ENCODE measurements around the gene DAZAP1. TPM values are rescaled to one million over a fixed set of nuclear protein-coding genes. Genes with fewer than 3 reads are reported as not detected.

DAZAP1 gene
- total RNA-seq, 2 donors from 2014 or later, result 233 to 282 TPM

DNA sequence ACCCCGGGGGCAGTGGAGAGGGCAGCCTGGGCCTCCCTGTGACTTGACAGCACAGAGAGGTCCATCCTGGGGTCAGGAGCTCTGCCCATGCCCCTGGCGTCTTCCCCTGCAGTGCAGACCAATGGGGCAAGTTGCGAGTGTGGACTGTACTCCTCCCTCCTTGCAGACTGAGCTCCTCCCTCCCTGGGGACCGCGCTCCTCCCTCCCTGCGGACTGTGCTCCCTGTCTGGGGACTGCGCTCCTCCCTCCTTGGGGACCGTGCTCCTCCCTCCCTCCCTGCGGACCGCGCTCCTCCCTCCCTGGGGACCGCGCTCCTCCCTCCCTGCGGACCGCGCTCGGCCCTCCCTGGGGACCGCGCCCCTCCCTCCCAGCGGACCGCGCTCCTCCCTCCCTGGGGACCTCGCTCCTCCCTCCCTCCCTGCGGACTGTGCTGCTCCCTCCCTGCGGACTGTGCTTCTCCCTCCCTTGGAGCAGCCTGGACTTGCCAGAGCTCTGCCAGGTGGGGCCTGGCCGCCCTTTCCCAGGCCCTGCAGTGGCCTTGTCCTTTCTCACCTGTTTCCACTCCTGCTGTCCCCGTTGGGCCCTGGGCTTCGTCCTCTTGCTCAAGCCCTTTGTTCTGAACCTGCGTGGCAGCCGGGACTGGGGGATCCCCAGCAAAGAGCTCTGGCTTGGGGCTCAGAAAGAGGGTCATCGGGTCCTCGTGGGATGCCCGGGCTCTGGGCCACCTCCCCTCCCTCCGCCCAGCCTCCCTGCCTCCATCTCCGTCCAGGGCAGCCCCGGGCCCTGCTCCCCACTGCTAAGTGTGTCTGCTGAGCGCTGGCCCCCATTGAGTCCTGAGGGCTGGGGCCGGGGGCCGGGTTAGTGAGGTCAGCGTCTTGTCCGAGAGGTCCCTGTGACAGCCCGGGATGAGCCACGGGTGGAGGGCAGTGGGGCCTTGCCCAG lies 12.9 kb upstream of the DAZAP1 start:
- H3K27ac Mint-ChIP-seq, result no peak overlapping the region
- no peaks in the 10 kb centered on the region for H3K36me3 Mint-ChIP-seq
- no peaks in the 10 kb centered on the region for H3K4me1 Mint-ChIP-seq (ENCODE audit: low read depth in 2 of 2)
- H3K27me3 Mint-ChIP-seq, result no peaks in the 10 kb centered on the region
- no peaks in the 10 kb centered on the region for H3K9me3 Mint-ChIP-seq
- ATAC-seq (peak in 1 of 2 donors; percentile 10), DNase-seq (ENCODE audit: low spot score) (no peak)
- no peak overlapping the region for H3K4me3 Mint-ChIP-seq

DNA sequence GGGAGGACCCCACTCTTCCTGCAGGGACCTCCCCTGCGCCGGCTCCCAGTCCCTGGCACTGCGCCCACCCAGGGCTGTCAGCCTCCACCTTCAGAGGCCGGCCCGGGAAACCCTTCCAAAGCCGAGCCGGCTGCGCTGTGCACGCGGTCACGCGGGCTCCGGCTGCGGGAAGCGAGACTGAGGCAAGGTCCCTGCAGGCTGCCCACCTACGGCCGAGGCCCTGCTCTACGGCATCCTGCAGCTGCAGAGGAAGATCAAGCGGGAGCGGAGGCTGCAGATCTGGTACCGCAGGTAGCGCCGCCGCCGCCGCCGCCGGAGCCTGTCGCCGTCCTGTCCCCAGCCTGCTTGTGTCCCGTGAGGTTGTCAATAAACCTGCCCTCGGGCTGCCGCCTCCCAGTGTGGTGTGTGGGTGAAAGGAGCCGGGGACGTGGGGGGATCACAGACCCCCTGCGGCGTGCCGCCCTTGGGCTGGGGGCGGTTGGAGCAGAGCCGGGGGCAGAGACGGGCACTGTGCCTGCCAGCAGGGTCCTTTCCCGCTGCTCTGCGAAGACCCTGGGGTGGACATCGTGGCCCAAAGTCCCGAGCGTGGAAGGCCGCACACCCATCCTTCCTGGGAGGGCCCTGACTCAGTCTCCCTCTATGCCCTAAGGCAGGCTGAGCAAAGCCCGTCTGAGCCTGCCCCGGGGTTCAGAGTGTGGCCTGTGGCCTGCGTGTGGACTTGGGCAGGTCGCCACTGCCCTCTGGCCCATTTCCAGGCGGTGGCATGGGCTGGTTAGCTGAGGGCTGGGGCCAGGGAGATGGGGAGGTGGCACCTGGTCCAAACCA lies 12.0 kb upstream of the DAZAP1 start:
- H3K36me3 Mint-ChIP-seq, result no peaks in the 10 kb centered on the region

GRCh38 chr19:1396019-1396767 lies 11.2 kb upstream of the DAZAP1 start:
- no peak for DNase-seq (ENCODE audit: low spot score)

More for the DNA sequence above, 12.0 kb upstream of the DAZAP1 start:
- no peak for DNase-seq (ENCODE audit: low spot score)
- Mint-ChIP-seq H3K27ac (no peak overlapping the region), H3K9me3 (no peaks in the 10 kb centered on the region), H3K4me3 (no peak overlapping the region), H3K4me1 (ENCODE audit: low read depth in 2 of 2) (no peaks in the 10 kb centered on the region), H3K27me3 (no peaks in the 10 kb centered on the region)
- peak in 1 of 2 donors; percentile 1 for ATAC-seq

DNA sequence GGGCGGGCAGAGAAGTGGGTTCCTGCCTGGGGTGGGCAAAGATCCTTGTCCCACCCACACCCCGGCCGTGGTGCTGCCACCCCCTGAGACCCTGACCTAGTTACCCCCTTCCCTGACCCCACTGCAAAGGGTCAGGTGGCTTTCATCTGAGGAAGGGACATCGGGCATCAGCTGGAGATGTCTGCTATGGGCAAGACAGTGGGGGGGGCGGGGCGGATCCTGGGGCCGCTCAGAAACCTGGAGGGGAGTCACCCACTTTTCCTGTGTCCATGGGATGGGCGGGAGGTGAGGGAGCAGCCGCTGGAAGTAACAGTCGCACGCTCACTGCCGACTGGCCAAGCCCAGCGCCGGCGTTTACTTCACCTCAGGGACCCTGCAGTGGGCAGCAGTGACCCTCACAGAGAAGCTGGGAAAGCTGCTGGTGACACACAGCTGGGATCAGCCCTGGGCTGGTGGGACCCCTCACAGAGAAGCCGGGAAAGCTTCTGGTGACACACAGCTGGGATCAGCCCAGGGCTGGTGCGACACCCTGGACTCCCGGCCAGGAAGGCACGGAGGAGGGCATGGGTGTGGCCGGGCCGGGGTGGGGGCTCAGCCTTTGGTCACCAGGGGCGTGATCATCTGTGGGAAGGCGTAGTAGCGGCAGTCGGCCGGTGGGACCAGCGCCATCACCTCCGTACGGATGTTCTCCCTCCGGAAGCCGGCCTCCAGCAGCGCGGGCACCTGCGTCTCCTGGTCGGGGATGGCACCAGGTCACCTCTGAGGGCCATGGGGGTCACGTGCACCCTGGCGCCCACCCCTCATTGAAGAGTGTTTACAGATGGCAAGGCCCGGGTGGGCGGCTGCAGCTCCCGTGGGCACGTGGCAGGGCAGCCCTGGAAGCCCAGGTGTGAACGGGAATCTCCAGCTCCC lies 10.4 kb upstream of the DAZAP1 start:
- Mint-ChIP-seq H3K36me3 (no peaks in the 10 kb centered on the region), H3K9me3 (no peaks in the 10 kb centered on the region), H3K4me1 (ENCODE audit: low read depth in 2 of 2) (no peaks in the 10 kb centered on the region)

More at GRCh38 chr19:1396019-1396767, 11.2 kb upstream of the DAZAP1 start:
- Mint-ChIP-seq H3K27me3 (no peaks in the 10 kb centered on the region), H3K36me3 (no peaks in the 10 kb centered on the region), H3K9me3 (no peaks in the 10 kb centered on the region), H3K27ac (no peak overlapping the region), H3K4me1 (ENCODE audit: low read depth in 2 of 2) (no peaks in the 10 kb centered on the region), H3K4me3 (no peak overlapping the region)
- no peak for ATAC-seq

GRCh38 chr19:1397838-1398237 lies 9.5 kb upstream of the DAZAP1 start:
- no peak overlapping the region for H3K4me3 Mint-ChIP-seq
- ATAC-seq, result no peak
- no peaks in the 10 kb centered on the region for H3K9me3 Mint-ChIP-seq
- H3K4me1 Mint-ChIP-seq (ENCODE audit: low read depth in 2 of 2), result peaks cover 4% of the 10 kb centered on the region in 2 donors
- H3K36me3 Mint-ChIP-seq, result no peaks in the 10 kb centered on the region
- no peak overlapping the region for H3K27ac Mint-ChIP-seq
- DNase-seq (ENCODE audit: low spot score), result no peak
- H3K27me3 Mint-ChIP-seq, result peaks cover 2 to 4% of the 10 kb centered on the region in 2 donors

More for the DNA sequence above, 10.4 kb upstream of the DAZAP1 start:
- no peaks in the 10 kb centered on the region for H3K27me3 Mint-ChIP-seq
- no peak overlapping the region for H3K4me3 Mint-ChIP-seq
- no peak overlapping the region for H3K27ac Mint-ChIP-seq
- DNase-seq (ENCODE audit: low spot score) (no peak), ATAC-seq (no peak)

DNA sequence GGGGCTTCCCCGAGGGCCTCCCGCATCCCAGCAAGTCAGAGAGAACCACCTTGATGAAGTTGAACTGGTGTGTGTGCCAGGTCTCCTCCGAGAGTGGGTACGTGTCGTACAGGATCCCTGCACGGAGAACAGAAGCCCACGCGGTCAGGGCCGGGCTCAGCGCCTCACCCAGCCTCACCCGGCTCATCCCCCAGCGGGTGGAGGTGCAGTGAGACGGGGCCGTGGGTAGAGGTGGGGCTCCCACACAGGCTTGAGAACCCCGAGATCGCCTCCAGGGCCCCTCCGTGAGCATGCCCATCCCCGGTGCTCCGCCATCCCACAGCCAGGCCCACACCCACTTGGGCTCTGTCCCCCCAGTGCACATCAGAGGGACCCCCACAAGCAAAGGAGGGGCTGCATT lies 8.3 kb upstream of the DAZAP1 start:
- no peak overlapping the region for H3K4me3 Mint-ChIP-seq
- H3K27ac Mint-ChIP-seq, result no peak overlapping the region
- no peaks in the 10 kb centered on the region for H3K36me3 Mint-ChIP-seq

GRCh38 chr19:1399745-1400144 lies 7.6 kb upstream of the DAZAP1 start:
- no peak overlapping the region for H3K27ac Mint-ChIP-seq
- no peak overlapping the region for H3K4me3 Mint-ChIP-seq
- H3K27me3 Mint-ChIP-seq, result peaks cover 2 to 8% of the 10 kb centered on the region in 2 donors
- no peaks in the 10 kb centered on the region for H3K9me3 Mint-ChIP-seq
- DNase-seq (ENCODE audit: low spot score) (no peak), ATAC-seq (no peak)
- H3K36me3 Mint-ChIP-seq, result no peaks in the 10 kb centered on the region
- peaks cover 6 to 8% of the 10 kb centered on the region in 2 donors for H3K4me1 Mint-ChIP-seq (ENCODE audit: low read depth in 2 of 2)

More for the DNA sequence above, 8.3 kb upstream of the DAZAP1 start:
- no peak for ATAC-seq
- Mint-ChIP-seq H3K4me1 (ENCODE audit: low read depth in 2 of 2) (peaks cover 6 to 8% of the 10 kb centered on the region in 2 donors), H3K27me3 (peaks cover 2 to 8% of the 10 kb centered on the region in 2 donors), H3K9me3 (no peaks in the 10 kb centered on the region)
- DNase-seq (ENCODE audit: low spot score), result no peak

DNA sequence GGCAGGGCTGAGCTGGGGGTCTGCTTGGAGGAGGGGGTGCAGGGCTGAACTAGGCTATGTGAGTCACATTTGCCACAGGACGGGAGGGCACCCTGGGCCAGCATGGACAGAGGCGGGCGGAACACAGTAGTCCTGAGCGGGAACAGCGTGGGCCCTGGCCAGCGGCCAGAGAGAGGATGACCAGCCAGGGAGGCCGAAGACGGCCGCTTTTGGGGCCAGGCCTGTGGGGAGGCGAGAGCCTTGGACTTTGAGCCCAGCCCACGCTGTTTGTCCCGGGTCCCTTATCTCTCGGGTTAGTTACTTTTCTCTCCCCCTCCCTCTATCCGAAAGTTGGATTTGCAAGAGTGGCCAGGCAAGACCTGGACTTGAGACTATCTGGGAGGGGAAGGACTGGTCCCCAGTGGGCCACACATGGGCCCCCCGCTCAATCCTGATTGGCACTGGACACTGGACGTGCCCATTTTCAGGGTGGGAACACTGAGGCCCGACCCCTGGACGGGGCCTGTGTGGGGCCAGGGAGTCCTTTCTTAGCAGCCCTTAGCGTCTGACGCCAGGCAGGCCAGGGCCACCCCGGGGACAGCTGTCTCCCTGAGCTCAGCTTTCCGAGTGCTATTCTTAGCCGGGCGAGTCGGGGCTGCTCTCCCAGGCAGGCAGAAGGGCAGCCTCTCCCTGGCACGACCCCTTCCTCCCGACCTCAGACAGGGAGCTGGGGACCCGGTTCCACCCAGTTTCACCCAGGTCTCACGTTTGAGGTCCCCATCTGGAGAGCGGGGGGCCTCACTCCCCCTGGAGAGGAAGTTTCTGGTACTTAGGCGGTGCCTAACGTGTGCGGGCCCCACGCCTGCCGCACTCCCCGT lies 6.9 kb upstream of the DAZAP1 start:
- DNase-seq (ENCODE audit: low spot score), result no peak
- Mint-ChIP-seq H3K4me1 (ENCODE audit: low read depth in 2 of 2) (peaks cover 6 to 8% of the 10 kb centered on the region in 2 donors), H3K27me3 (peaks cover 2 to 8% of the 10 kb centered on the region in 2 donors), H3K27ac (no peak overlapping the region), H3K4me3 (peak overlapping the region; percentile 34), H3K36me3 (no peaks in the 10 kb centered on the region), H3K9me3 (no peaks in the 10 kb centered on the region)
- ATAC-seq, result no peak

GRCh38 chr19:1401138-1401888 lies 6.1 kb upstream of the DAZAP1 start, which contains the start of gene GAMT:
TSS of gene GAMT (minus strand) at chr19:1401542. CDS start at chr19:1401476, 66 bp downstream.
- peaks cover 7 to 9% of the 10 kb centered on the region in 2 donors for H3K4me1 Mint-ChIP-seq (ENCODE audit: low read depth in 2 of 2)
- H3K27ac Mint-ChIP-seq, result no peak within 1 kb of the TSS
- peaks cover 2 to 8% of the 10 kb centered on the region in 2 donors for H3K27me3 Mint-ChIP-seq
- DNase-seq (ENCODE audit: low spot score) (no peak), ATAC-seq (peak; percentile 80 to 83)
- H3K9me3 Mint-ChIP-seq, result no peaks in the 10 kb centered on the region
- H3K36me3 Mint-ChIP-seq, result no peaks in the 10 kb centered on the region
- H3K4me3 Mint-ChIP-seq, result peak within 1 kb of the TSS; percentile 34

DNA sequence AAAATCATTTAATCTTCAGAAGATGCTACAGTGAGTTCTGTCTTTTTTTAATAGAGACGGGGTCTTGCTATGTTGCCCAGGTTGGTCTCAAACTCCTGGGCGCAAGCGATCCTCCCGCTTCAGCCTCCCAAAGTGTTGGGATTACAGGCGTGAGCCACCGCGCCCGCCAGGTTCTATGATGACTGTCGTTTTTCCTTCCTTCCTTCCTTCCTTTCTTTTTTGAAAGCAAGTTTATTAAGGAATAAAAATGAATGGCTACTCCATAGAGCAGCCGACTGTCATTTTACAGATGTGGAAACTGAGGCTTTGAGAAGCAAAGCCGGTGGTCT lies 5.5 kb upstream of the DAZAP1 start:
- Mint-ChIP-seq H3K27ac (no peak overlapping the region), H3K4me1 (ENCODE audit: low read depth in 2 of 2) (peaks cover 12 to 14% of the 10 kb centered on the region in 2 donors), H3K9me3 (no peaks in the 10 kb centered on the region)

GRCh38 chr19:1402411-1403070 lies 4.8 kb upstream of the DAZAP1 start:
- Mint-ChIP-seq H3K27me3 (peaks cover 2 to 8% of the 10 kb centered on the region in 2 donors), H3K4me1 (ENCODE audit: low read depth in 2 of 2) (peaks cover 12 to 14% of the 10 kb centered on the region in 2 donors), H3K4me3 (peak overlapping the region; percentile 66), H3K36me3 (no peaks in the 10 kb centered on the region), H3K27ac (peak overlapping the region in 1 of 2 donors; percentile 63), H3K9me3 (no peaks in the 10 kb centered on the region)
- DNase-seq (ENCODE audit: low spot score) (no peak), ATAC-seq (no peak)

More for the DNA sequence above, 5.5 kb upstream of the DAZAP1 start:
- Mint-ChIP-seq H3K27me3 (peaks cover 2 to 8% of the 10 kb centered on the region in 2 donors), H3K36me3 (no peaks in the 10 kb centered on the region), H3K4me3 (peak overlapping the region; percentile 20)
- DNase-seq (ENCODE audit: low spot score) (no peak), ATAC-seq (no peak)

All from natural killer cell treated with Interleukin-12 subunit alpha and Interleukin-12 subunit beta and Interleukin-15 and Interleukin-18, amount 100 ng/mL, for 72 hours (primary cell).